ENCODE results near the gene B2M. TPM values are rescaled to one million over a fixed set of nuclear protein-coding genes. Genes with fewer than 3 reads are reported as not detected.

Gene B2M
- total RNA-seq, 1 experiment from 2014 or later: 388 TPM

- no peaks in the 10 kb centered on the region for H4K20me1 ChIP-seq (ENCODE audit: insufficient read depth)
- intact Hi-C loops (cut with micrococcal nuclease): no loop called here
- ChIA-PET POLR2A (no interaction called here), CTCF (no interaction called here), RAD21 (ENCODE audit: low non-redundant PET in 1 of 2, low total read pairs in 2 of 2, uncharacterized antibody in 2 of 2, unreplicated experiment in 2 of 2) (no interaction called here)
- no peak overlapping the region for H3K27ac ChIP-seq (ENCODE audit: low read depth, low read length)
- H3K27me3 ChIP-seq (ENCODE audit: insufficient read depth, low read length): no peaks in the 10 kb centered on the region
- TF ChIP-seq ZFX (IDR thresholded peaks at IDR 0.05) (no peak), ELF1 (IDR thresholded peaks at IDR 0.05; ENCODE audit: borderline replicate concordance, low read depth) (no peak), YY1 (IDR thresholded peaks at IDR 0.05; ENCODE audit: extremely low read depth, insufficient replicate concordance, low read depth, low read length) (no peak)
- no peaks in the 10 kb centered on the region for H3K79me2 ChIP-seq (ENCODE audit: insufficient read depth, low read length)
- no peak overlapping the region for H3K4me3 ChIP-seq (replicated peaks in 1 of 2; ENCODE audit: low read depth in 1 of 2, low read length in 2 of 2)
- ATAC-seq (no peak), DNase-seq (ENCODE audit: low read depth, low spot score) (no peak)
- H3K36me3 ChIP-seq (ENCODE audit: control insufficient read depth in 1 of 2, insufficient read depth in 2 of 2, low read length in 2 of 2): no peaks in the 10 kb centered on the region
- H3K9me2 ChIP-seq (ENCODE audit: insufficient read depth): no peaks in the 10 kb centered on the region
- no peaks in the 10 kb centered on the region for H3K9me3 ChIP-seq (ENCODE audit: control insufficient read depth in 1 of 2, insufficient read depth in 1 of 2, low read depth in 1 of 2, low read length in 2 of 2)
- no peak overlapping the region for H3K9ac ChIP-seq (ENCODE audit: low read length)
- H3K4me2 ChIP-seq (ENCODE audit: low read length): no peak overlapping the region
- BruUV-seq (replicated peaks): no TSS peak
- H2AFZ ChIP-seq (ENCODE audit: low read depth, low read length, poor library complexity, severe bottlenecking): no peak overlapping the region
- H3K4me1 ChIP-seq (ENCODE audit: control insufficient read depth in 1 of 2, insufficient read depth in 2 of 2, low read length in 2 of 2): no peaks in the 10 kb centered on the region
These were observed 35.4 kb upstream of the B2M start for GRCh38 chr15:44675911-44676310.

- Histone ChIP-seq H3K36me3 (ENCODE audit: control insufficient read depth in 1 of 2, insufficient read depth in 2 of 2, low read length in 2 of 2) (no peaks in the 10 kb centered on the region), H3K79me2 (ENCODE audit: insufficient read depth, low read length) (no peaks in the 10 kb centered on the region), H3K9me2 (ENCODE audit: insufficient read depth) (no peaks in the 10 kb centered on the region), H3K27ac (ENCODE audit: low read depth, low read length) (no peak overlapping the region), H3K27me3 (ENCODE audit: insufficient read depth, low read length) (no peaks in the 10 kb centered on the region), H3K4me3 (replicated peaks in 1 of 2; ENCODE audit: low read depth in 1 of 2, low read length in 2 of 2) (no peak overlapping the region), H3K9ac (ENCODE audit: low read length) (no peak overlapping the region), H3K4me2 (ENCODE audit: low read length) (no peak overlapping the region), H2AFZ (ENCODE audit: low read depth, low read length, poor library complexity, severe bottlenecking) (no peak overlapping the region), H3K4me1 (ENCODE audit: control insufficient read depth in 1 of 2, insufficient read depth in 2 of 2, low read length in 2 of 2) (no peaks in the 10 kb centered on the region), H4K20me1 (ENCODE audit: insufficient read depth) (no peaks in the 10 kb centered on the region), H3K9me3 (ENCODE audit: control insufficient read depth in 1 of 2, insufficient read depth in 1 of 2, low read depth in 1 of 2, low read length in 2 of 2) (no peaks in the 10 kb centered on the region)
- no peak for DNase-seq (ENCODE audit: low read depth, low spot score)
- intact Hi-C loops (cut with micrococcal nuclease): no loop called here
- no TSS peak for BruUV-seq (replicated peaks)
- no peak for ATAC-seq
- CTCF ChIA-PET: interaction anchor here (2.2 kb wide), 1 partner anchor 13 kb away, joined by 6 read pairs; the partner anchor contains the start of gene SPG11
- TF ChIP-seq RAD21 (IDR thresholded peaks at IDR 0.05; ENCODE audit: low read depth) (no peak), TCF7L2 (IDR thresholded peaks at IDR 0.05; ENCODE audit: borderline replicate concordance, extremely low read depth, insufficient read depth, insufficient read length) (no peak), POLR2AphosphoS5 (IDR thresholded peaks at IDR 0.05; ENCODE audit: low read depth, low read length) (no peak), SRF (IDR thresholded peaks at IDR 0.05; ENCODE audit: low read depth) (no peak), ATF3 (IDR thresholded peaks at IDR 0.05) (no peak), EZH2 (IDR thresholded peaks at IDR 0.05) (no peak), JUND (IDR thresholded peaks at IDR 0.05) (no peak), SP1 (IDR thresholded peaks at IDR 0.05; ENCODE audit: low read depth) (no peak)
- POLR2A ChIA-PET: no interaction called here
- RAD21 ChIA-PET (ENCODE audit: low non-redundant PET in 1 of 2, low total read pairs in 2 of 2, uncharacterized antibody in 2 of 2, unreplicated experiment in 2 of 2): no interaction called here
These were observed 34.6 kb upstream of the B2M start for GRCh38 chr15:44676676-44677075.
